Measurements from ENCODE around the gene PI16.
"Not testable (repeated sequence)": the region's sequence is repeated elsewhere in the genome, so short reads cannot be mapped to it uniquely, and the experiment has no call there.

Gene PI16

DNA sequence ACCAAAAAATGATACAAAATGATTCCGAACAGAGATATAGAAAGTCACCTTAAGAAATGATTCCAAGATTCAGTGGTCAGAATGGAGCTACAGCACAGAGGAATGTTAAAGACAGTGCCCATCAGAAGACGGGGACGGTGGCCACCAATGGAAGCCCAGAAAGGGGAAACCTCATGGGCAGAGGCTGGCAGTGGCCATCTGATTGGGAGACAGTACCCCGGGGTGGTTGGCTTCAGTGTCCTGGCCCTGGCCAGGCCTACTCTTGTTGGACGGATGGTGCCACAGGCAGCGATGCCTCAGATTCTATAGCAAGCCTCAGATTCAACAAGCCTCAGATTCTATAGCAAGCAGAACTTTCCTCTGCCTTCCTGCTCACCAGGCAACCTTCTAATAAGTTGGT is 16.6 kb upstream of the PI16 start:
- no peak overlapping the region for H3K4me3 ChIP-seq (ENCODE audit: low read depth, low read length)
- no peak for DNase-seq
- peaks cover 5% of the 10 kb centered on the region for H3K9me3 ChIP-seq (ENCODE audit: severe bottlenecking)
- no peaks in the 10 kb centered on the region for H3K27me3 ChIP-seq (ENCODE audit: insufficient read depth, low read depth, severe bottlenecking)
- H3K27ac ChIP-seq, result no peak overlapping the region
- no peaks in the 10 kb centered on the region for H3K36me3 ChIP-seq
- TF ChIP-seq, protein P1, sequence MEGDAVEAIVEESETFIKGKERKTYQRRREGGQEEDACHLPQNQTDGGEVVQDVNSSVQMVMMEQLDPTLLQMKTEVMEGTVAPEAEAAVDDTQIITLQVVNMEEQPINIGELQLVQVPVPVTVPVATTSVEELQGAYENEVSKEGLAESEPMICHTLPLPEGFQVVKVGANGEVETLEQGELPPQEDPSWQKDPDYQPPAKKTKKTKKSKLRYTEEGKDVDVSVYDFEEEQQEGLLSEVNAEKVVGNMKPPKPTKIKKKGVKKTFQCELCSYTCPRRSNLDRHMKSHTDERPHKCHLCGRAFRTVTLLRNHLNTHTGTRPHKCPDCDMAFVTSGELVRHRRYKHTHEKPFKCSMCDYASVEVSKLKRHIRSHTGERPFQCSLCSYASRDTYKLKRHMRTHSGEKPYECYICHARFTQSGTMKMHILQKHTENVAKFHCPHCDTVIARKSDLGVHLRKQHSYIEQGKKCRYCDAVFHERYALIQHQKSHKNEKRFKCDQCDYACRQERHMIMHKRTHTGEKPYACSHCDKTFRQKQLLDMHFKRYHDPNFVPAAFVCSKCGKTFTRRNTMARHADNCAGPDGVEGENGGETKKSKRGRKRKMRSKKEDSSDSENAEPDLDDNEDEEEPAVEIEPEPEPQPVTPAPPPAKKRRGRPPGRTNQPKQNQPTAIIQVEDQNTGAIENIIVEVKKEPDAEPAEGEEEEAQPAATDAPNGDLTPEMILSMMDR (IDR thresholded peaks at IDR 0.05; ENCODE audit: low read depth, low read length), result no peak

DNA sequence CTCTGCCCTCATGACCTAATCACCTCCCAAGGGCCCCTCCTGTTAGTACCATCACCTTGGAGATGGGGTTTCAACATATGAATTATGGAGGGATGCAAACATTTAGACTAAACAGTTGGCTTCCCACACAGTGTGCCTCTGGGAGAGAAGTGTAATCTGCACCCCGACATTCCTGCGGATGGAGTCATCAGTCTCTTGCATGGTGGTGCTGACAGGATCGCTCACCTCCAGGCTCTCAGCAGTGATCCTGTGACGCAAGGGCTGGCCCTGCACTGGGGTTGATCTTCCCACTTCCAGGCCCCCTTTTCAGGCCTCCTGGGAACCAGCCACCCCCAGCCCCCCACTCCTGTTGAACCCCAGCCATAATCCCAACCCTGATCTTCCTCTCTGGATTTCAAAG is 16.0 kb upstream of the PI16 start:
- no peak overlapping the region for H3K4me3 ChIP-seq (ENCODE audit: low read depth, low read length)
- H3K27ac ChIP-seq, result no peak overlapping the region
- no peaks in the 10 kb centered on the region for H3K27me3 ChIP-seq (ENCODE audit: insufficient read depth, low read depth, severe bottlenecking)

DNA sequence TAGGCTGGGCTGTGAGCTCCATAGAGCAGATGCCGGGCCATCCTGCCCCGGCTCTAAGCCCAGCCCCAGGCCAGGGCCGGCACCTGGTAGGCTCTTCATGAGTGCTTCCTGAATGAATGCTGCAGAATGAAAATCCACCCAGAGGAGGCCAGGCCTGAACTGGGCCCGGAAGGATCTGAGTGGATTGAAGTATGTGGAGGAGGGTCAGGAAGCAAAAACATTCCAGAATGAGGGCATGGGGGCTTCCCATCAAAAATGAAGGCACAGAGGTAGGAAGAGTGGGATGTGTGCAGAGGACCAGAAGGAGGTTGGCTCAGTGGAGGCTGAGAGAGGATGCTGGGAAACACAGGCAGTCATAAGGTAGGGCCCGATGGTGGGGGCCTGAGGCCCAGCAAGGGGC is 15.5 kb upstream of the PI16 start:
- H3K27me3 ChIP-seq (ENCODE audit: insufficient read depth, low read depth, severe bottlenecking); H3K27ac ChIP-seq; H3K4me3 ChIP-seq (ENCODE audit: low read depth, low read length); DNase-seq; H3K9me3 ChIP-seq (ENCODE audit: severe bottlenecking); H3K36me3 ChIP-seq: not testable (repeated sequence)

More for the DNA sequence above, 16.0 kb upstream of the PI16 start:
- no peak for DNase-seq
- TF ChIP-seq, protein P1 (IDR thresholded peaks at IDR 0.05; ENCODE audit: low read depth, low read length), result no peak
- Histone ChIP-seq H3K9me3 (ENCODE audit: severe bottlenecking) (peaks cover 5% of the 10 kb centered on the region), H3K36me3 (no peaks in the 10 kb centered on the region)

DNA sequence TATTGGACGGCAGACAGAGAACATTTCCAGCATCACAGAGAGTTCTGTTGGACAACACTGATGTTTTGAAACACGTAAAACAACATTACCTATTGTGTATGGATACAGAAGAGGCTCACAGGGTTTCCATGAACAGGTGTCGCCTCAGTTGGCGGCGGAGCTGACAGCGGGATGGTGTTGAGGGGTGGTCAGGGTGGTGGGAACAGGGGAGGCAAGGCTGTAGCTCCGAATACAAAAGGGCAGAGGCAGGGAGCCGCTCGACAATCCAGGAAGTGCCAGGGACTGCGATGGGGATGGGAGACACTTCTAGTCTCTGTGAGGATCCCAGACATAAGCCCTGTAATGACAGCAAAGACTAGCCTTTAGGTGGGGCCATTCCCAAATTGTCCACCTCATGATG is 14.5 kb upstream of the PI16 start:
- Histone ChIP-seq H3K4me3 (ENCODE audit: low read depth, low read length) (no peak overlapping the region), H3K36me3 (no peaks in the 10 kb centered on the region), H3K27me3 (ENCODE audit: insufficient read depth, low read depth, severe bottlenecking) (no peaks in the 10 kb centered on the region), H3K9me3 (ENCODE audit: severe bottlenecking) (peaks cover 5% of the 10 kb centered on the region), H3K27ac (no peak overlapping the region)
- DNase-seq, result no peak
- TF ChIP-seq, protein P1 (IDR thresholded peaks at IDR 0.05; ENCODE audit: low read depth, low read length), result no peak

DNA sequence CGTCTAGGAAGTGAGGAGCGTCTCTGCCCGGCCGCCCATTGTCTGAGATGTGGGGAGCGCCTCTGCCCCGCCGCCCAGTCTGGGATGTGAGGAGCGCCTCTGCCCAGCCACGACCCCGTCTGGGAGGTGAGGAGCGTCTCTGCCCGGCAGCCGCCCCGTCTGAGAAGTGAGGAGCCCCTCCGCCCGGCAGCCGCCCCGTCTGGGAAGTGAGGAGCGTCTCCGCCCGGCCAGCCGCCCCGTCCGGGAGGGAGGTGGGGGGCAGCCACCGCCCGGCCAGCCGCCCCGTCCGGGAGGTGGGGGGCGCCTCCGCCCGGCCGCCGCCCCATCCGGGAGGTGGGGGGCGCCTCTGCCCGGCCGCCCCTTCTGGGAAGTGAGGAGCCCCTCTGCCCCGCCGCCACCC is 13.0 kb upstream of the PI16 start:
- not testable (repeated sequence) for H3K9me3 ChIP-seq (ENCODE audit: severe bottlenecking); H3K27ac ChIP-seq; H3K36me3 ChIP-seq; H3K4me3 ChIP-seq (ENCODE audit: low read depth, low read length); DNase-seq; H3K27me3 ChIP-seq (ENCODE audit: insufficient read depth, low read depth, severe bottlenecking)

DNA sequence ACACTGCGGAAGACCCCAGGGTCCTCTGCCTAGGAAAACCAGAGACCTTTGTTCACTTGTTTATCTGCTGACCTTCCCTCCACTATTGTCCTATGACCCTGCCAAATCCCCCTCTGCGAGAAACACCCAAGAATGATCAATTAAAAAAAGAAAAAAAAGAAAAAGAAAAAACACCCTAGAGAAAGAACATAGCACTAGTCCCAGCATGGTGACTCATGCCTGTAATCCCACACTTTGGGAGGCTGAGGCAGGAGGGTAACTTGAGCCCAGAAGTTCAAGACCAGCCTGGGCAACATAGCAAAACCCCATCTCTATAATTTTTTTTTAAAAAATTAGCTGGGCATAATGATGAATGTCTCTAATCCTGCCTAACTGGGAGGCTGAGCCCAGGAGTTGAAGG is 12.2 kb upstream of the PI16 start:
- H3K27ac ChIP-seq, DNase-seq: not testable (repeated sequence)

DNA sequence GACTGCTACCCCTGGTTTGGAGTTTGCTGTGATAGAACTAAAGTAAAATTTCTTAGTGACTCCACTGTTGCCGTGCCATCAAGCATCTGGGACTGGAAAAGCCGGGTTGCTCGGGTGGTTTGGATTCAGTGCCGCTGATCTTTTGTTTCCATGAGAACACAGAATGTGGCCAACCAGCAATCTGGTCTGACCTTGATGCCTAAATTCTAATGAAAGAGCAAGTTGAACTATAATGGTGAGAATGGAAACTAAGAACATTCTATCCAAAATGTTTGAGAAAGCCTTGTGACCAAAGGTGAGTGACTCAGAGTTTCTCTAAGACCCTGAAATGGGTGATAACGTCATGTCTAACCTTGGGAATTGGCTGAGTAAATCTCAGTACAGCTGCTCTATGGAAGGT is 9.9 kb upstream of the PI16 start:
- no peak overlapping the region for H3K27ac ChIP-seq
- DNase-seq, result no peak
- TF ChIP-seq, protein P1 (IDR thresholded peaks at IDR 0.05; ENCODE audit: low read depth, low read length), result no peak
- no peak overlapping the region for H3K4me3 ChIP-seq (ENCODE audit: low read depth, low read length)
- no peaks in the 10 kb centered on the region for H3K27me3 ChIP-seq (ENCODE audit: insufficient read depth, low read depth, severe bottlenecking)
- H3K36me3 ChIP-seq, result no peaks in the 10 kb centered on the region
- peaks cover 5% of the 10 kb centered on the region for H3K9me3 ChIP-seq (ENCODE audit: severe bottlenecking)

More for the DNA sequence above, 12.2 kb upstream of the PI16 start:
- not testable (repeated sequence) for H3K9me3 ChIP-seq (ENCODE audit: severe bottlenecking); H3K27me3 ChIP-seq (ENCODE audit: insufficient read depth, low read depth, severe bottlenecking); H3K36me3 ChIP-seq; H3K4me3 ChIP-seq (ENCODE audit: low read depth, low read length)

Data from WERI-Rb-1 (cell line).